SK-N-MC (cell line): ENCODE results near the gene RNF214.

Source experiments
- EZH2 ChIP-seq: fragments of 200-600 bp; sonication (generic); IDR thresholded peaks from one replicate; pipeline ENCODE4 v1.6.1; 2017; ENCODE audit warnings: antibody characterized with exemption
- POLR2AphosphoS5 ChIP-seq: IDR thresholded peaks from 2 replicates; pipeline ENCODE4 v1.6.1; 2012; ENCODE audit warnings: mild to moderate bottlenecking, low read depth, low read length, borderline replicate concordance

- TF ChIP-seq POLR2AphosphoS5 (no peak), EZH2 (no peak)
These were observed 55.2 kb downstream of the RNF214 start for GRCh38 chr11:117287668-117288067.
